Activated naive CD4-positive, alpha-beta T cell treated with anti-CD3 and anti-CD28 coated beads, Interleukin-2, amount 50 U/mL, for 72 hours (primary cell): ENCODE measurements around the gene NFATC2. TPM values are rescaled to one million over a fixed set of nuclear protein-coding genes. Genes with fewer than 3 reads are reported as not detected.
A peak's percentile ranks its signal among the peaks of the same experiment; 100 is the strongest.

Experiments
- ATAC-seq, 2 donors: fragments of 150-1000 bp; cut with Tn5 transposase; 2 replicates each; pipeline ENCODE4 v1.10.0; 2021; ENCODE audit warnings: mild to moderate bottlenecking in 2 of 2, moderate library complexity in 2 of 2
- DNase-seq, 2 donors: peaks; one replicate each; pipeline ENCODE4 v3.0.0; 2021 to 2022; ENCODE audit warnings: low spot score in 2 of 2
- H3K27ac Mint-ChIP-seq, 2 donors: one replicate each; pipeline ENCODE4 v1.8.0; 2022; ENCODE audit warnings: mild to moderate bottlenecking in 2 of 2, mixed read lengths in 2 of 2
- H3K36me3 Mint-ChIP-seq, 2 donors: one replicate each; pipeline ENCODE4 v1.8.0; 2022; ENCODE audit warnings: mixed read lengths in 2 of 2
- H3K9me3 Mint-ChIP-seq, 2 donors: one replicate each; pipeline ENCODE4 v1.8.0; 2022; ENCODE audit warnings: mixed read lengths in 2 of 2
- total RNA-seq, 2 donors: library from RNA; stranded (reverse); gene quantifications; one replicate each; pipeline ENCODE4 v1.2.3, GENCODE V29; 2022

Gene NFATC2
- total RNA-seq, 2 donors from 2014 or later: 29.9 to 39.4 TPM

GRCh38 chr20:51375561-51375960, 167.0 kb downstream of the NFATC2 start:
- ATAC-seq: no peak
- DNase-seq: no peak
- Mint-ChIP-seq H3K27ac (peak overlapping the region in 1 of 2 donors; percentile 39), H3K9me3 (no peaks in the 10 kb centered on the region), H3K36me3 (no peaks in the 10 kb centered on the region)

- ATAC-seq: no peak
These were observed 167.6 kb downstream of the NFATC2 start for GRCh38 chr20:51374961-51375360.

GRCh38 chr20:51374456-51374830, 168.1 kb downstream of the NFATC2 start:
- Mint-ChIP-seq H3K27ac (peak overlapping the region in 1 of 2 donors; percentile 10), H3K9me3 (no peaks in the 10 kb centered on the region), H3K36me3 (no peaks in the 10 kb centered on the region)
- DNase-seq: no peak
- no peak for ATAC-seq

More at GRCh38 chr20:51374961-51375360, 167.6 kb downstream of the NFATC2 start:
- H3K27ac Mint-ChIP-seq: no peak overlapping the region
- DNase-seq: no peak
- H3K36me3 Mint-ChIP-seq: no peaks in the 10 kb centered on the region
- no peaks in the 10 kb centered on the region for H3K9me3 Mint-ChIP-seq

GRCh38 chr20:51373713-51374455, 168.6 kb downstream of the NFATC2 start:
- DNase-seq (no peak), ATAC-seq (no peak)
- peak overlapping the region in 1 of 2 donors; percentile 10 for H3K27ac Mint-ChIP-seq
- H3K9me3 Mint-ChIP-seq: no peaks in the 10 kb centered on the region
- H3K36me3 Mint-ChIP-seq: no peaks in the 10 kb centered on the region

GRCh38 chr20:51372966-51373365, 169.6 kb downstream of the NFATC2 start:
- Mint-ChIP-seq H3K36me3 (no peaks in the 10 kb centered on the region), H3K9me3 (no peaks in the 10 kb centered on the region), H3K27ac (no peak overlapping the region)
- DNase-seq: no peak
- no peak for ATAC-seq

- ATAC-seq: peak; percentile 79 to 95
- Mint-ChIP-seq H3K27ac (no peak overlapping the region), H3K9me3 (no peaks in the 10 kb centered on the region), H3K36me3 (no peaks in the 10 kb centered on the region)
- peak; percentile 60 to 63 for DNase-seq
These were observed 170.2 kb downstream of the NFATC2 start for GRCh38 chr20:51372176-51372803.

GRCh38 chr20:51371720-51372119, 170.8 kb downstream of the NFATC2 start:
- Mint-ChIP-seq H3K9me3 (no peaks in the 10 kb centered on the region), H3K27ac (no peak overlapping the region), H3K36me3 (no peaks in the 10 kb centered on the region)
- ATAC-seq (no peak), DNase-seq (no peak)

- no peak for ATAC-seq
- no peak for DNase-seq
- H3K27ac Mint-ChIP-seq: no peak overlapping the region
- H3K9me3 Mint-ChIP-seq: no peaks in the 10 kb centered on the region
- no peaks in the 10 kb centered on the region for H3K36me3 Mint-ChIP-seq
These were observed 173.0 kb downstream of the NFATC2 start for GRCh38 chr20:51369503-51369902.

- peak in 1 of 2 donors; percentile 47 for ATAC-seq
- DNase-seq: no peak
- Mint-ChIP-seq H3K36me3 (peaks cover 5% of the 10 kb centered on the region in 2 donors), H3K9me3 (peaks cover 4 to 5% of the 10 kb centered on the region in 2 donors), H3K27ac (no peak overlapping the region)
These were observed 173.9 kb downstream of the NFATC2 start for GRCh38 chr20:51368461-51369211.

GRCh38 chr20:51366155-51366886, 176.2 kb downstream of the NFATC2 start:
- ATAC-seq (no peak), DNase-seq (no peak)
- no peak overlapping the region for H3K27ac Mint-ChIP-seq
- peaks cover 7 to 9% of the 10 kb centered on the region in 2 donors for H3K36me3 Mint-ChIP-seq
- H3K9me3 Mint-ChIP-seq: peaks cover 4 to 9% of the 10 kb centered on the region in 2 donors

GRCh38 chr20:51365670-51366069, 176.8 kb downstream of the NFATC2 start:
- Mint-ChIP-seq H3K9me3 (peaks cover 4 to 9% of the 10 kb centered on the region in 2 donors), H3K27ac (no peak overlapping the region), H3K36me3 (peaks cover 7 to 9% of the 10 kb centered on the region in 2 donors)
- no peak for DNase-seq
- no peak for ATAC-seq

- H3K27ac Mint-ChIP-seq: no peak overlapping the region
- ATAC-seq: no peak
- peaks cover 7 to 9% of the 10 kb centered on the region in 2 donors for H3K36me3 Mint-ChIP-seq
- no peak for DNase-seq
- H3K9me3 Mint-ChIP-seq: peaks cover 4 to 9% of the 10 kb centered on the region in 2 donors
These were observed 178.7 kb downstream of the NFATC2 start for GRCh38 chr20:51363813-51364212.

GRCh38 chr20:51363378-51363777, 179.1 kb downstream of the NFATC2 start:
- Mint-ChIP-seq H3K36me3 (peaks cover 7 to 9% of the 10 kb centered on the region in 2 donors), H3K9me3 (peaks cover 4 to 9% of the 10 kb centered on the region in 2 donors), H3K27ac (no peak overlapping the region)
- ATAC-seq (peak in 1 of 2 donors; percentile 38), DNase-seq (no peak)

- DNase-seq (no peak), ATAC-seq (no peak)
- H3K27ac Mint-ChIP-seq: no peak overlapping the region
- H3K9me3 Mint-ChIP-seq: peaks cover 4 to 9% of the 10 kb centered on the region in 2 donors
- H3K36me3 Mint-ChIP-seq: peaks cover 7 to 9% of the 10 kb centered on the region in 2 donors
These were observed 180.3 kb downstream of the NFATC2 start for GRCh38 chr20:51362254-51362653.

GRCh38 chr20:51361258-51361657, 181.3 kb downstream of the NFATC2 start:
- Mint-ChIP-seq H3K9me3 (peaks cover 4 to 9% of the 10 kb centered on the region in 2 donors), H3K36me3 (peaks cover 7 to 9% of the 10 kb centered on the region in 2 donors), H3K27ac (no peak overlapping the region)
- ATAC-seq: no peak
- no peak for DNase-seq

- no peak overlapping the region for H3K27ac Mint-ChIP-seq
- peaks cover 4 to 9% of the 10 kb centered on the region in 2 donors for H3K9me3 Mint-ChIP-seq
- ATAC-seq (no peak), DNase-seq (no peak)
- H3K36me3 Mint-ChIP-seq: peaks cover 7 to 9% of the 10 kb centered on the region in 2 donors
These were observed 181.9 kb downstream of the NFATC2 start for GRCh38 chr20:51360451-51361201.
